Upper lobe of left lung (tissue), 4 donors: ENCODE results near the gene HEPACAM2.

Experiments used
- EP300 ChIP-seq, 4 donors: sonication (generic); formaldehyde crosslinking; IDR thresholded peaks; one replicate each; pipeline ENCODE4 v1.5.1; 2017; ENCODE audit warnings: antibody characterized with exemption in 4 of 4, control low read depth in 2 of 4
- TF ChIP-seq, protein P1 (sequence below), 6 experiments: fragments of 450-650 bp in 4 of 6; fragments of 200-600 bp in 2 of 6; sonication (generic) in 2 of 6; IDR thresholded peaks; one replicate each; pipeline ENCODE4 v1.5.1; 2016 to 2019; ENCODE audit warnings: antibody characterized with exemption in 6 of 6

GRCh38 chr7:93194386-93194785 is 31.9 kb downstream of the HEPACAM2 start:
- TF ChIP-seq, protein P1, sequence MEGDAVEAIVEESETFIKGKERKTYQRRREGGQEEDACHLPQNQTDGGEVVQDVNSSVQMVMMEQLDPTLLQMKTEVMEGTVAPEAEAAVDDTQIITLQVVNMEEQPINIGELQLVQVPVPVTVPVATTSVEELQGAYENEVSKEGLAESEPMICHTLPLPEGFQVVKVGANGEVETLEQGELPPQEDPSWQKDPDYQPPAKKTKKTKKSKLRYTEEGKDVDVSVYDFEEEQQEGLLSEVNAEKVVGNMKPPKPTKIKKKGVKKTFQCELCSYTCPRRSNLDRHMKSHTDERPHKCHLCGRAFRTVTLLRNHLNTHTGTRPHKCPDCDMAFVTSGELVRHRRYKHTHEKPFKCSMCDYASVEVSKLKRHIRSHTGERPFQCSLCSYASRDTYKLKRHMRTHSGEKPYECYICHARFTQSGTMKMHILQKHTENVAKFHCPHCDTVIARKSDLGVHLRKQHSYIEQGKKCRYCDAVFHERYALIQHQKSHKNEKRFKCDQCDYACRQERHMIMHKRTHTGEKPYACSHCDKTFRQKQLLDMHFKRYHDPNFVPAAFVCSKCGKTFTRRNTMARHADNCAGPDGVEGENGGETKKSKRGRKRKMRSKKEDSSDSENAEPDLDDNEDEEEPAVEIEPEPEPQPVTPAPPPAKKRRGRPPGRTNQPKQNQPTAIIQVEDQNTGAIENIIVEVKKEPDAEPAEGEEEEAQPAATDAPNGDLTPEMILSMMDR (IDR thresholded peaks at IDR 0.05): no peak
- no peak for TF ChIP-seq EP300 (IDR thresholded peaks at IDR 0.05)
